Measurements from ENCODE around the gene KY.

Gene KY

DNA sequence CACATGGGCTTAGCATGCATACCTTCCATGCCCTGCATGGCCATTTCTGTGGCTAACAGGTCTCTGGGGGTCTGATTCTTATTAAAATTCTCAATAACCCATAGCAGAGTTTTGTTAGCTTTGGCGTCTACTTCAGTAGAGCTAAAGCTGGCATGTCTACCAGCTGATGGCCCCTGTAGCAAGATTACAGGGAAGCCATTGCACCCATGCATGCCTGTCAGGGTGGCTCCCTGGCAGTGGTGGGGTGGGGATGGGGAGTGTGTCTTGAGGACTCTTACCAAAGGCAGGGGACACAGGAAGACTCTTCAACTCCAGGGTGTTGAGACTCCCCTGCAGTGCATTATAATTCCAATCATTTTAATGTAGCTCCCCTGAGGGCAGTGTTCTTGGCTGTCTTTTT lies 4.7 kb downstream of the KY start:
- no peak for DNase-seq (ENCODE audit: low read depth, low spot score)

DNA sequence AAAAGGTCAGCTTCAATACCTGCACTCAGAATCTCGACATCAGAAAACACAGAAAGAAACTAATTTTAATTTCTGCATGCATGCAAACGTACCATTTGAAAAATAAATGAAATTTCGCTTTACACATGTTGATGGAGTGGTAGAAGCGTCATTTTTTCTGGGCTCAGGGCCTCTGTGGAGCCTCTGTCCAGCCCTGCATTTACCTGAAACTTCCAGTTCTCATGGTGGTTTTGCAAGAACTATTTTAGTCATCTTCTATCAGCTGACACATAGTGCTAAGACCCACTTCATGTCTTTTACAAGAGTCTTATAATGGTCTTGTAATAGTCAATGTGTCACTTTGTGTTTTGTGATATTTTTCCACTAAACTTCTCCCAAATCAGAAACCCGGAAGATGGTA lies 5.3 kb downstream of the KY start:
- no peak for DNase-seq (ENCODE audit: low read depth, low spot score)

DNA sequence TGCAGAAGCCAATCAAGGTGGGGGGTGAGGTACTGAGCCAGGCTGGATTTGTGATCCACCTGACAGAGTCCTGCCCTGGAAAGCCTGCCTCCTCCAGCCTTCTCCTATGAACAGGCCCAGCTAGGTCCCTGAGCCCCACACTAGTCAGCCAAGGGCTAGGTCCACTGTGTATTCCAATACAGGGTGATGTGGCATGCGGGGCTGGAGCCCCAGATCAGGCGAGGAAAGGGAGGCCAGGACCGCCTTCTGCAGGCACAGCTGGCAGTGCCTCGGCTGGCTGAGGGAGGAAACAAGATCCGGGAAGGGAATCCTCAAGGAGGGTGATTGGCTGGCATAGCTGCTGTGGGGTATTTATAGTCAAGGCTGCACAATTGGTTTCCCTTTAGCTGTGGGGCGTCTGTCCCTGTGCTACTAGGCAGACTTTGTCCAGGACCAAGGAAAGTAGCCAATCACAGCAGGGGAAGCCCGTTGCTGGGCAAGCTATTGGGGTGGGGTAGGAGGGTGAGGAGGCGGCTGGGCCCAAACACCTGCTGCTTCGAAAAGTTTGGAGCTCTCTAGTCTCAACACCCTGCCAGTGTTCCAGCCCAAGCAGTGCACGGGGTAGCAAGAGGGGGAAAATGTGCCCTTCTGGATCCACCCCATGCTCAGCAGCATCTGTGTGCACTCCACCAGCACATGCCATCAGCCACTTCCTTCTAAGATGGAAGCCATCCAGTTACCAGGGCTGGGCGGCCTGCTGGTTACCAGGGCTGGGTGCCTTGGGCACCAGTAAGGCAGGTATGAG lies 5.9 kb downstream of the KY start:
- peak; percentile 33 for DNase-seq (ENCODE audit: low read depth, low spot score)

DNA sequence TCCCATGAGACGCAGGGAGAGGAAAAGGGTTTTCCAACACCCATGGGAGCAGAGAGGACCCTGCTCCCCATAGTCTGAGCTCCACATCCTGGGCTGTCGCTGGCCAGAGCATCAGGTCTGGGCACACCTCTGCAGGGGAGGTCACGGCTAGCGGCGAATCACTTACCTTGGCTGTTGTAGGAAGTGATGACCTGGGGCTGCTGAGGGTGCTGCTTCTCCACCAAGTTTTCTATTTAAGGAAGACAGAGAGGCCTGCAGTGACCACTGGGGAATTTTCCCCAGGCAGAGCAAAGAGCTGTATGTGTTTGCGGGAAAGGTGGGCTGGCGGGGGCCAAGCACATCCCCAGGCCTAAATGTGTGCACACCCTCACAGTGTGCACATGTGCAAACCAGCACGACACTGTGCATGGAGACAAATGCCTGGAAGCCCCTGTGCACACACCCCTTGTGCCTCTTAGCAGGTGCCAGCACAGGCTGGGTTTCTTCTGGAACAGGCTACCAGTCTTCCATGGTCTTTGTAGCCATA lies 7.6 kb downstream of the KY start:
- DNase-seq (ENCODE audit: low read depth, low spot score) = no peak

DNA sequence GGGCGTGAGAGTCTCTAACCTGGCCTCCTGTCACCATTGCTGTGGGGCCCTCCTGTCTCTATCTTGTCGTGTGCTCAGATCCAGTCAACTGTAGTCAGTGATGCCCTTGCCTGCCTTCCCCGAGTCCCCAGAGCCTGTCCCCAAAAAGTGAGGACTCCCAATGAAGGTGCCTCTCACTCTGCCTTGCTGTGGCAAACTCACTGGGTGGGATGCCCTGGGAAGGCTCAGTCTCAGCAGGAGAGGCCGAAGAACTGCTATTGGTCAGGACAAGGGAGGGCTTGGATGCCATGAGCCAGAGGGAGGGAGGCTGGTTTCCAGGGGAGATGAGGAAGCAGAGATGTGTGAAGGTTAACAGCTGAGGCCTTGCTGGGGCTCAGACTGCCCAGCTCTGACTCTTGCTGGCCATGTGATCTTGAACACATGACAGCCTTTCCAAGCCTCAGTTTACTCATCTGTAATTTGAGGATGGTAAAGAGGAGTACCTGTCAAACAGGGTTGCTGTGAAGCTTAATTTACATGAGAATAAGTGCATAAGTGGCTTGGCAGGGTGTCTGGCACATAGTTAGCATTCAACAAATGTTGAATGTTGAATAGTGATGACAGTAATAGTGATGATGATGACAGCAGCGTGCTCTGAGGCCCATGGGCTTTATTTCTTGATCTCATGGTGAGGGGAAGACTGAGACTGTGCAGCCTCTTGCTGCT lies 8.2 kb downstream of the KY start:
- DNase-seq (ENCODE audit: low read depth, low spot score) = no peak

DNA sequence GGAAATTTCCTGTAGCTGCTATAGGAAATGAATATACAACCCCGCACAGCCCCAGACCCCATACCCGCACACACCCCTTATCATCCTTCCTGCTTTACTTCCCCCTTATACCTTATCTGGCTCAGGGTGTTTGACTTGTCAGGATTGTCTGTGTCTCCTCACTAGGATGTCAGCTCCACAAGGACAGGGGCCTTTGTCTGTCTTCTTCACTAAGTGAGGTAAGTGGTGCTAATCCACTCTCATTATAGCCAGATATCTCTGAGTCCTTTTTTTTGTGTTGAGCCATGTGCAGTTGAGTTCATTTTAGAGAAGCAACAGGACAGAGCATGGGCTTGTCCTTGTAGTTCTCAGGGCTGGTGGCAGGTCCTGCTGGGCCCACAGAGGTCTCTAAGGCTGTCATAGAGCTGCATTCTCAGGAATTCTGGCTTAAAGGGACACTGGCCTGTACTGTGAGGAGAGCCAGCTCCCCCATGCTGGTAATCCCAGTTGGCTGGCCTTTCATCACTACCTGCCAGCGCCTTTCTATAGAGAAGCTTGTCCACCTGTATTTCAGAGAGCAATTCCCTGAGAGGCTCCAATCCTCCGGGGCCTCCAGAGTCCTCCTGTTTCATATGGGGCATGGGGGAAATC lies 9.0 kb downstream of the KY start:
- no peak for DNase-seq (ENCODE audit: low read depth, low spot score)

DNA sequence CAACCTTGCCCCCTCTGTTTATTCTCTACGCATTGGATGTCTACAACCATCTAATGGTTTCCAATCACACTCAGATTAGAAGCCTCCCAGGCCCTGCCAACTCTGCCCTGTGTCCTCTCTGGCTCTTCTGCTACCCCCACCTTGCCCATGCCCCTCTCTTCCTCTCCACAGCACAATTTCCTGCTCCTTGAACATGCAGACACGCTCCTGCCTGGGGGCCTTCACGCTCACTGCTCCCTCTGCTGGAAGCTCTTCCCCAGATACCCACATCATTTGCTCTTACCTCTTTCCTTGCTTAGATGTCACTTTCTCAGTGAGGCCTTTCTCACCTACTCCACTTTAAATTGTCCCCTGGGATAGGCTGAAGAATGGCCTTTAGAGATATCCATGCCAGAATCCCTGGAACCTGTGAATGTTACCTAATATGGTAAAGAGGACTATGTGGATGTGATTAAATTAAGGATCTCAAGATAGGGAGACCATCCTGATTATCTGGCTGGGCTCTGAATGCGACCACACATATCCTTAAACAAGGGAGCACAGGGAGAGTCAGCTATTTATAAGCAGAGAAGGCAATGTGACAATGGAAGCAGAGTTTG lies 9.9 kb downstream of the KY start:
- DNase-seq (ENCODE audit: low read depth, low spot score) = peak; percentile 46

DNA sequence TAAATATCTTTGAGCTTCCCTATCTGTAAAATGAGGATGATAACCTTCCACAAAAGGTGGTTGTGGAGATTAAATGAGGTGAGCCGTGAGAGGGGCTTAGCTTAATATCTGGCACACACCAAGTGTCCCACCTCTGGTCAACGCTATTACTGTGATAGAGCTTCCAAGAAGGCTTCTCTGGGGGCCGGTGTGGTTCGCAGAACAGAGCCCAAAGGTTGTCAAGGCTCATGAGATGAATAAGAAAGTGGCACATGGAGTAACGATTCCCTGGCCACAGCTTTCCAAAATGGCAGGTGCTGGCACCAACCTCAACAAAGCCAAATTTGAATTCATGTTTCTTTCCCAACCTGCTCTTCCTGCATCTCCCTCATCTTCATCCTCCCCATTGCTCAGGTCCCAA lies 10.4 kb downstream of the KY start:
- DNase-seq (ENCODE audit: low read depth, low spot score) = no peak

DNA sequence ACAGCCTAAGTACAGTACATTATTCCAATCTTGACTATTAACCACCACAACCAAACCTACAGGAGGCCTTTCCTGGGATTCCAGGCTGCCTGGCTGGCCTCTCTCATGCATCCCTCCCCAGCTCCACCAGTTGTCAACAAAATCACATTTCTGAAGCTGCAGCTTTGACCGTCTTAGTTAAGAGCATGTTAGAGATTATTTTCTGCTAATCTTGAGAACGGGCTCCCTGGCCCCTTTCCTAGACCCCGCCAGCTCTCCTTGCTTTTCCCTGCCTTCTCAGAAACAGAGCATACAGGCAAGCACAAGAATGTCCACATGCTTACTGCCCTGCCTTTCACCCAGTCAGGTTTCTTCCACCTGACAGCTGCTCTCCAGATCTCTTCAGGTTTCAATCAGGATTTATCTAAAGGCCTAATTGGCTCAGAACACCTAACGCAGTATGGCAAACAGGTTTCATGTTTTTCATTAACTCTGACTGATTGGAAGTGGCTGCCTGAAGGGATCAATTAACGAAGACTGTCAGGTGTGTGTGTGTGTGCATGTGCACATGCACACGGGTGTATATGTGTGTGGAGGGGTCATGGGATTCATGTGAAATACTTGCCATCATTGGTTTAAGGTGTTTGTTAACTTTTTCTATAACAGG lies 12.3 kb downstream of the KY start:
- no peak for DNase-seq (ENCODE audit: low read depth, low spot score)

DNA sequence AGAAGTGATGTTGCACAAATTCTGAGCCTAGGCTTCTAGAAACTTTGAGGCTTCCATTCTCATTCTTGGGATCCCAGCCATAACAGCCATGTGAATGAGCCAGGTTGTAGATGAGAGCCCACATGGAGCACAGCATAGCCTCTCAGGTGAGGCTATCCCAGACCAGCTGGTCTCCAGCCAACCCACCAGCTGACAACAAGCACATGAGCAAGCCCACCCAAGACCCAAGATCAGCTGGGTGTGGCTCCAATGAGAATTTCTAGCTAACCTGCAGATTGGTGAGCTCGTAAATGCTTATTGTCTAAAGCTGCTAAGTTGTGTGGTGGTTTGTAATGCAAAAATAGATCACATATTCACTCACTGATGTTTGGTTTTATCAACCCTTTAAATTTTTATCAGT lies 14.4 kb downstream of the KY start:
- DNase-seq (ENCODE audit: low read depth, low spot score) = no peak

DNA sequence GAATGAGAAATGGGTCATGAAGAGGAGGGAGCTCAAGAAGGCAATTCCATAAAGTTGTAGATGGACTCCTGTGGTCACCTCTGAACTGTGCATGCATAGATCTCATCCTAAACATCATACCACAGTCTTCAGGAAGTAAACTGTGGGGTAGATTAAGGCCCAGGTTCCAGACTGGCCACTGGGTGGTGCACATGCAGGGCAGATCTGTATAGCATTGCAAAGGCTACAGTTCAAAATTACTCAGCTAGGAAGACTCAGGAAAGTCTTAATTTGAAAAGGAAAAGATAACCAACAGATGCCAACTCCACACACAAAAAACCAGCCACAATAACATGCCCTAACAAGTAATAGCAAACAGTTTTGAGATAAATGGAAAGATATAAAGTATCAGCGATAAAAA lies 20.3 kb downstream of the KY start:
- no peak for DNase-seq (ENCODE audit: low read depth, low spot score)

DNA sequence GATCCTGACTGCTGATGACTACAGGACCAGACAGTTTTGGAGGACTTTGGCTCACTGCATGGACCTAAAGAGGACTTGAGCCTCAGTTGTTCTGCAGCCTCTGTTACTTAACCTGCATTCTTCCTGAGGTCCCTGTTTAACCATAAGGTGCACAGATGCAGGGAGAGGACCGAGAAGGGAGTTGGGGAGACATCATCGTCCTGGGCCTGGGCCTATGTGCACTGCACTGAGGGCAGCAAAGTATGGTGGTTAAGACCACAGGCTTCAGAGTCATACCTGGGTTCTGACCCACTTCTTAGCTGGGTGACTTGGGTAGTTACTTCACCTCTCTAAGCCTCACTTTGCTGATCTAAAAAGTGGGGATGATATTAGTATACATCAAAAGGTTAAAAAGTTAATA lies 21.9 kb downstream of the KY start:
- no peak for DNase-seq (ENCODE audit: low read depth, low spot score)

DNA sequence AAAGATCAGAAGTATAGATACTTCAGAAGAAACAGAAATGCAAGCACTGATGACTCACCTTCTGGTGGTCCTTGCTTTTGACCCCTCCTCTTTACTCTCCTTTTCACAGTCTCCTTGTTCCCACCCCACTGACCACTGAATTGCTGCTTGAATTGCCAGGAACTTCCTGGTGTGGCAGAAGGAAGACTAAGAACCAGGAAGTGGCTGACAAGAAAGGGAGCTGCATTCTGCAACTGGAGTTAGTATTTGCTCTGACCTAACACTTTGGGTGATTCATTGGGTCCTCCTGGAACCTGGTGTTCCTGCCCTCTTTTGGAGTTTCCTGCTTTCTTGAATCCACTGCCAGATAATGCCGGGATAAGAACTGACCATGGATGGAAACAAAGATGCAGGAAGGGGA lies 23.0 kb downstream of the KY start:
- no peak for DNase-seq (ENCODE audit: low read depth, low spot score)

DNA sequence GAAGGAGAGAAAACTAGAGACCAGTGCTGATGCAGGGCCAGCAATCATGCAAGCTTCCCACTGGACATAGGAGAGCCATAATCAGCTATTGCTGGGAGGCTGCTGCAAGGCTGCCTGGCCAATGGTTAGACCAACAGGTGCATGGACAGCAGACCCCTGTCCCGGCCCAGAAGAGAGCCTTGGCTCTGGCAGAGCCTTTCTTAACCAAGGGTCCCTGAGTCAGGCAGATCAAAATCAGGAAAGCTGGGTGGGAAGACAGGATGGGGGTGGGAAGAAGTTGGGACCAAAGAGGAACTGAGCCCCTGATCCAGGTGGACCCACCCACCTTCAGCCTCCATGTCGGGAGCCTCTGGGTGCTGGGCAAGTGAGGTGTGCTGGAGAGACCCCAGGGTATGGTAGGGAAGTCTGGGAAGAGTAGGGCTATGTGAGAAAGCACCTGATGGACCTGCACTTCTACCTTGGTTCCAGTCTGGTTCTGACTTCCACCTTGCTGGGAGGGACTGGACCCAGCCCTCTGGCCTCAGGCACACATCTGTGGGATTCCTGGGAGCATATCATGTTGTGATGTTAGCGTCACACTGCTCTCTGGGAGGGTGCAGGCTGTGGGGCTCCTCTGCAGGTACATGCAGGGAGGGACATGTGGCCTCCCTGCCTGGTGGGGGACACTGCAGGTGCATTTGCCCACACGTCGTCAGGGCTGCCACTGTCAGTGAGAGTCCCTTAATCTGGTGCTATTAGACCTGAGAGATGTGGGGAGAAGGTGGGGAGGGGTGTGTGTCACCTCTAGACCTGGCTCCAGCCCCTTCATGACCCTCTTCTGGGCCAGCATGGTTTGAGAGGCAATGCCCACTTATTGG lies 24.7 kb downstream of the KY start:
- DNase-seq (ENCODE audit: low read depth, low spot score) = no peak

DNA sequence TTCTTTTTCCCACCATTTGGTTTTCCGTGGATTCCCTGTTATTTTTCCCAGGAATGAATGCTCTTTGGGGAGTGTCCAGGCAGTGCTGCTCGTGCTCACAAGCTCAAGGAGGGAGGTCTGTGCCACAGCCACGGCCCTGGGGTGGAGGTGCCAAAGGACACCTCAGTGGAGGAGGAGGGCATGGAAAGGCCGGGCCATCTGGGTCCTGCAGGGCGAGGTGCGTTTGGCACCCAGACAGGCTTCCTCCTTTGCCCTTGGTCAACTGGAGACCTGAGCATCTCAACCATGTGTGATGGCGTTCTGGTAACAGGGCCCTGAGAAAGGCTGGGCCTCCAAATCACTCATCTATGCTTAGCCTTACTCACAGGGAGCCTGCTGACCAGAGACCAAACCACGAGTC lies 25.4 kb downstream of the KY start:
- no peak for DNase-seq (ENCODE audit: low read depth, low spot score)

DNA sequence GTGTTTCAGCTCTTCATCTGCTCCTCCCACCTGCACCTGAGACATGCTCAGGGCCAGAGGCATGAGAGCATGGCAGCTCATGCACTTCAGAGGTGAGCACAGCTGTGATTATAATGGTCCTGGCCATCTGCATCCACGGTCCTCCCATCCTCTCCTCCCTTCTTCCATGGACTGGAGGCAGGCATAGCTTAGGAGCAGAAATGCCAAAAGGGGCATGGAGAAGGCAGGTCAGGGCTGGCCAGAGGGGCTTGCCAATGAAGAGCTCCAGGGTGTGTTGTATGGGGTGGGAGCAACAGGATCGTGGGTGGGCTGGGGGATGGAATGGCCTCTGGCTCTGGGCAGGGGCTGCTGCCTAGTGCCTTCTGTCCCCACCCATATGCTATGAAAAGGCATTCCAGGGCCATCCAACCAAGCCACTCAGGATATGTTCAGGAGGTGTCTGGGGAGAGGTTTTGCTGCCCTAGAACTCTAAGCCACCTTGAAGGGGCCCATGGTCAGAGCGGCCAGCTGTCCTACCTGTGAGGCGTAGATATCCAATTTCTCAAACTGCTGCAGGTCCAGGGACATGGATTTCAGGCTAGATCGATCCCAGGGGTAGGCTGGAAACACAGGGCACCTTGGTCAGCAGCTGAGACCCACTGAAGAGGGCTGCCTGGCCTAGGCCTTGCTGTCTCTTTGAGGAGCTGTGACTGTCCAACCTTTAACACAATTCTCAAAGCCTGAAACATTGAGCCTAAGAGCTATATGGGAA lies 26.1 kb downstream of the KY start:
- DNase-seq (ENCODE audit: low read depth, low spot score) = no peak

DNA sequence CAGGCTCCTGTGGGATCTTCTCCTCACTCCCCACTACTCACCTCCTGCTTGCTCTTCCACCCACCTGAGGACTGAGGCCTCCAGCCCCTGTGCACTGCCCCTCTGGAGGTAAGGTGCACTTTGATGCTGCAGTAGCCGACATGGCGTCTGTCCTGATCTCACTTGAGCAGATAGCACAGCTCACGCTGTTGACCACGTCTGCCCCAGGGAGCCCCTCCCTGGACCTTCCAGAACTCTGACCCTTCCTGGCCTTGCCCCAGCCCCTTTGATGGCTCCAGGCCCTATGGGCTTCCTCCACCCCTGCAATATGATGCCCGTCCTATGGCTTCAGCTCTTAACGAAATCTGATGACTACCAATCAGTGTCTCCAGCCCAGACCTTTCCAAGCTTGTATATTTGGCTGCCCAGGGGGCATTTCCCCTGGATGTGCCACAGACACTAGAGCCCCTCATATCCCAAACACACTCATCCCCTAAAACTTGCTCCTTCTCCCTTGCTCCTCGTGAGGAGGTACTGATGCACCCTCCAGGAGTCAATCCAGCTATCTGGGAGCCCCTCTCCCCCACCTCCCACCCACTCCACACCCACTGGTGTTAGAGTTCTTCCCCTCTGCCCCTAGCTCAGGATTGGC lies 27.1 kb downstream of the KY start:
- DNase-seq (ENCODE audit: low read depth, low spot score) = no peak

DNA sequence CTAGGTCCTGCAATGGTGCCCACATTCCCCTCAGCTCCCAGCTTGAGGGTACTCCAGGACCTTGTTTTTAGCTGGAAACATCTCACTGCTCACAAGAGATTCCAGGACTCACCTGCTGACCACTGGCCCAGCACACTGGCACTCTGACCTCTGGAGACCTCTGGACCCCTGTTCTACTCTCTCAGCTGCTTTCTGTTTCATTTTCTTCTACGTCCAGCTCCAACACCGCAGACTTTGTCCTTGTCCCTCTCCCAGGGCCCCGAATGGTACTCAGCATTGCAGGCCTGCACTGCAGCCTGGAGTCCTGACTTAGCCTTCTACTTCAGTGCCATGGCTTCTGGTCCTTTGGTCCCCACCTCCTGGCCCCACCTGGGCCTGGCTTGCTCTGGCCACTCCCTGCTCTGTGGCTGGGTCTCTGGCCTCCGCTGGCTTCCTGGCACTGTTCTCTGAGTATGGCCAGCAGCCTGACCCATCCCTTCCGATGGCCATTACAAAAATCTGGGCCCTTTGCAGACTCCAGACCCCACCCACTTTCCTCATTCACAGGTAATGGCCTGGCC lies 27.9 kb downstream of the KY start:
- no peak for DNase-seq (ENCODE audit: low read depth, low spot score)

DNA sequence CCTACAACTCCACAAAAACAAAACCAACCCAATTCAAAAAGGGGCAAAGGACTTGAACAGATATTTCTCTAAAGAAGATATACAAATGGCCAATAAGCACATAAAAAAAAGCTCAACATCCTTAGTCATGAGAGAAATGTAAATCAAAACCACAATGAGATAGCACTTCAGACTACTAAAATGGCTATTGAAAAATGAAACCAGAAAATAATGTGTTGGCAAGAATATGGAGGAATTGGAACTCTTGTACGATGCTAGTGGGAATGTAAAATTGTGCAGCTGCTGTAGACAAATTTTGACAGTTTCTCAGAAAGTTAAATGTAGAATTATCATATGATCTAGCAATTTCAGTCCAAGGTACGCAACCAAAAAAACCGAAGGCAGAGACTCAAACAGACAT lies 29.0 kb downstream of the KY start:
- DNase-seq (ENCODE audit: low read depth, low spot score) = no peak
